Fibroblast of peridontal ligament (primary cell): ENCODE measurements around the gene STMN1.

Experiments
- DNase-seq: peaks from one replicate; pipeline ENCODE4 v3.0.0-alpha.2; 2010; ENCODE audit errors: extremely low read depth

Gene STMN1

GRCh38 chr1:25895365-25895990, 10.7 kb downstream of the STMN1 start:
- peak; percentile 95 for DNase-seq

- DNase-seq: no peak
Observed at GRCh38 chr1:25893116-25893515, 13.1 kb downstream of the STMN1 start.

GRCh38 chr1:25891606-25892005, 14.6 kb downstream of the STMN1 start:
- DNase-seq: no peak

GRCh38 chr1:25890239-25891034, 15.8 kb downstream of the STMN1 start:
- no peak for DNase-seq

GRCh38 chr1:25889470-25889869, 16.7 kb downstream of the STMN1 start:
- no peak for DNase-seq

GRCh38 chr1:25888426-25888987, 17.7 kb downstream of the STMN1 start:
- DNase-seq: no peak

- no peak for DNase-seq
Observed at GRCh38 chr1:25885602-25886001, 20.6 kb downstream of the STMN1 start.

- DNase-seq: no peak
Observed at GRCh38 chr1:25881266-25881665, 25.0 kb downstream of the STMN1 start.

- DNase-seq: no peak
Observed at GRCh38 chr1:25880518-25880917, 25.7 kb downstream of the STMN1 start.

GRCh38 chr1:25879675-25880074, 26.5 kb downstream of the STMN1 start:
- DNase-seq: no peak

GRCh38 chr1:25878690-25879089, 27.5 kb downstream of the STMN1 start:
- DNase-seq: no peak

- no peak for DNase-seq
Observed at GRCh38 chr1:25877155-25877554, 29.1 kb downstream of the STMN1 start.

- no peak for DNase-seq
Observed at GRCh38 chr1:25876693-25877077, 29.5 kb downstream of the STMN1 start.

GRCh38 chr1:25875856-25876692, 30.1 kb downstream of the STMN1 start:
- no peak for DNase-seq

GRCh38 chr1:25875154-25875855, 30.9 kb downstream of the STMN1 start, which contains the start of gene PAQR7:
PAQR7 (minus strand) TSS chr1:25875708; CDS start chr1:25863839, 11,869 bp downstream.
- DNase-seq: peak; percentile 63

GRCh38 chr1:25874635-25875153, 31.5 kb downstream of the STMN1 start:
- no peak for DNase-seq

- no peak for DNase-seq
Observed at GRCh38 chr1:25874209-25874608, 32.0 kb downstream of the STMN1 start.

GRCh38 chr1:25873120-25873519, 33.1 kb downstream of the STMN1 start:
- peak; percentile 34 for DNase-seq

GRCh38 chr1:25872713-25873112, 33.5 kb downstream of the STMN1 start:
- no peak for DNase-seq

GRCh38 chr1:25871704-25872494, 34.3 kb downstream of the STMN1 start:
- no peak for DNase-seq
